ENCODE measurements around the gene SLC7A6. TPM values are rescaled to one million over a fixed set of nuclear protein-coding genes. Genes with fewer than 3 reads are reported as not detected.

The SLC7A6 gene
- total RNA-seq, 1 donor from 2014 or later: 71.9 TPM

GRCh38 chr16:68265078-68265920, 973 bp downstream of the SLC7A6 start:
- peak overlapping the region; percentile 84 for H3K4me3 ChIP-seq (ENCODE audit: insufficient read depth, low read depth, low read length)
- H3K27ac ChIP-seq (ENCODE audit: low read depth, low read length): peak overlapping the region; percentile 93
- peak; percentile 65 for DNase-seq (ENCODE audit: low read depth)
- no peaks in the 10 kb centered on the region for H3K27me3 ChIP-seq (ENCODE audit: insufficient read depth, low read length)
- TF ChIP-seq CTCF (IDR thresholded peaks at IDR 0.05; ENCODE audit: insufficient read depth, low read depth, low read length) (no peak), EZH2 (IDR thresholded peaks at IDR 0.05; ENCODE audit: insufficient read depth, low read length) (no peak)
- peak overlapping the region; percentile 98 for H3K4me3 Mint-ChIP-seq (ENCODE audit: unreplicated experiment)
- H3K36me3 Mint-ChIP-seq (ENCODE audit: low read depth, unreplicated experiment): peaks cover 3% of the 10 kb centered on the region
- H3K79me2 ChIP-seq (ENCODE audit: insufficient read depth, low read length): peaks cover 64% of the 10 kb centered on the region
- FAIRE-seq: peak; percentile 13
- H4K20me1 ChIP-seq (ENCODE audit: insufficient read depth, low read length): peaks cover 43% of the 10 kb centered on the region
- no peaks in the 10 kb centered on the region for H3K9me3 ChIP-seq (ENCODE audit: insufficient read depth, low read depth, low read length)
- no peaks in the 10 kb centered on the region for H3K36me3 ChIP-seq (ENCODE audit: insufficient read depth, low read length)
- no peaks in the 10 kb centered on the region for H3K27me3 Mint-ChIP-seq (ENCODE audit: low read depth, unreplicated experiment)
- peak overlapping the region; percentile 95 for H3K27ac Mint-ChIP-seq (ENCODE audit: unreplicated experiment)
- peak overlapping the region; percentile 94 for H2AFZ ChIP-seq (ENCODE audit: low read depth, low read length)
- peaks cover 8% of the 10 kb centered on the region for H3K4me1 ChIP-seq (ENCODE audit: insufficient read depth, low read length)
- H3K9ac ChIP-seq (ENCODE audit: low read length): peak overlapping the region; percentile 99
- H3K9me3 Mint-ChIP-seq (ENCODE audit: unreplicated experiment): no peaks in the 10 kb centered on the region
- peak overlapping the region; percentile 94 for H3K4me2 ChIP-seq (ENCODE audit: low read length)
- H3K4me1 Mint-ChIP-seq (ENCODE audit: low read depth, unreplicated experiment): peaks cover 18% of the 10 kb centered on the region

DNA sequence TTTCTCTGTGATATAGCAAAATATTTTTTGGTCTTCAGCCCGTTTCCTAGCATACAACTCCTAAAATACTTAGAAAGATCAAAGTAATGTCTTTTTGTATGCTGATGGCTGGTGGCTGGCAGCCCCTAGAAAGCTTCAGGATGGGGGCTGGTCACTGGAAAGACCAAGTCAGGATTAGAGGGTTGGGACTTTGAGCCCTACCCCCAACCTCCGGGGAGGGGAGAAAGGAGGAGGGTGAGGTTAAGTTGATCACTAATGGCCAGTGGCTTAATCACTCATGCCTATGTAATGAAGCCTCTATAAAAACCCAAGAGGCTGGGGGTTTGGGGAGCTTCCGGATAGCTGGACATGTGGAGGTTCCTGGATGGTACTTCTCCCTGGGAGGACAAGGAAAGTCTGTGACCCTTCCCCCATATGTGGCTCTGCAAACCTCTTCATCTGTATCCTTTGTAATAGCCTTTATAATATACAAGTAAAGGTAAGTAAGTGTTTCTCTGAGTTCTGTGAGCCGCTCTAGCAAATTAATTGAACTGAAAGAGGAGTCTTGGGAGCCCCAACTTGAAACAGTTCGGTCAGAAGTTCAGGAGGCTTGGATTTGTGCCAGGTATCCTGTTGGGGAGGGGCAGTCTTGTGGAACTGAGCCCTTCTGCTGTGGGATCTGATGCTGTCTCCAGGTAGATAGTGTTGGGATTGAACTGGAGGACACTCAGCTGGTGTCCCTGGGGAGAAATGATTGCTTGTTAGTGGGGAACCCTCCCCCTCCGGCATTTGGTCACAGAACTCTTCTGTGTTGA, 3.5 kb downstream of the SLC7A6 start:
- peaks cover 19% of the 10 kb centered on the region for H3K4me1 Mint-ChIP-seq (ENCODE audit: low read depth, unreplicated experiment)
- DNase-seq (ENCODE audit: low read depth): no peak
- H3K4me3 Mint-ChIP-seq (ENCODE audit: unreplicated experiment): peak overlapping the region; percentile 64
- TF ChIP-seq EZH2 (IDR thresholded peaks at IDR 0.05; ENCODE audit: insufficient read depth, low read length) (no peak), CTCF (IDR thresholded peaks at IDR 0.05; ENCODE audit: insufficient read depth, low read depth, low read length) (no peak)
- H3K9me3 Mint-ChIP-seq (ENCODE audit: unreplicated experiment): no peaks in the 10 kb centered on the region
- Histone ChIP-seq H3K4me1 (ENCODE audit: insufficient read depth, low read length) (peaks cover 8% of the 10 kb centered on the region), H2AFZ (ENCODE audit: low read depth, low read length) (no peak overlapping the region), H3K36me3 (ENCODE audit: insufficient read depth, low read length) (no peaks in the 10 kb centered on the region), H4K20me1 (ENCODE audit: insufficient read depth, low read length) (peaks cover 62% of the 10 kb centered on the region), H3K4me2 (ENCODE audit: low read length) (peak overlapping the region; percentile 11), H3K27ac (ENCODE audit: low read depth, low read length) (no peak overlapping the region), H3K27me3 (ENCODE audit: insufficient read depth, low read length) (no peaks in the 10 kb centered on the region), H3K9ac (ENCODE audit: low read length) (no peak overlapping the region), H3K9me3 (ENCODE audit: insufficient read depth, low read depth, low read length) (no peaks in the 10 kb centered on the region), H3K79me2 (ENCODE audit: insufficient read depth, low read length) (peaks cover 89% of the 10 kb centered on the region), H3K4me3 (ENCODE audit: insufficient read depth, low read depth, low read length) (no peak overlapping the region)
- H3K27me3 Mint-ChIP-seq (ENCODE audit: low read depth, unreplicated experiment): no peaks in the 10 kb centered on the region
- H3K27ac Mint-ChIP-seq (ENCODE audit: unreplicated experiment): no peak overlapping the region
- H3K36me3 Mint-ChIP-seq (ENCODE audit: low read depth, unreplicated experiment): peaks cover 8% of the 10 kb centered on the region
- no peak for FAIRE-seq
